K562 (cell line): ENCODE data around the gene NAV2. TPM values are rescaled to one million over a fixed set of nuclear protein-coding genes. Genes with fewer than 3 reads are reported as not detected.

Source experiments
- CEBPZ ChIP-seq: fragments of 150-350 bp; IDR thresholded peaks from 2 replicates; pipeline ENCODE4 v1.6.1; 2014; ENCODE audit warnings: low read depth, mild to moderate bottlenecking, low read length, borderline replicate concordance
- CTBP1 ChIP-seq: fragments of 450-650 bp; IDR thresholded peaks from 2 replicates; pipeline ENCODE4 v1.6.1; 2016; ENCODE audit warnings: borderline replicate concordance
- MAX ChIP-seq: sonication (generic); formaldehyde crosslinking; IDR thresholded peaks from 2 replicates; pipeline ENCODE4 v1.9.0; 2022; ENCODE audit warnings: mild to moderate bottlenecking, missing genetic modification reagents
- NCOA1 ChIP-seq: fragments of 450-650 bp; IDR thresholded peaks from 2 replicates; pipeline ENCODE4 v1.6.1; 2016; ENCODE audit warnings: low read depth
- OTX1 ChIP-seq: fragments of 450-650 bp; formaldehyde crosslinking; IDR thresholded peaks from 2 replicates; pipeline ENCODE4 v1.4.0; 2022; ENCODE audit warnings: mild to moderate bottlenecking
- ZNF12 ChIP-seq: sonication (generic); formaldehyde crosslinking; IDR thresholded peaks from 2 replicates; pipeline ENCODE4 v1.4.0; 2020; ENCODE audit warnings: mild to moderate bottlenecking, missing genetic modification reagents
- ZNF239 ChIP-seq: fragments of 250-450 bp; sonication (Bioruptor Pico); IDR thresholded peaks from 2 replicates; pipeline ENCODE4 v1.4.0; 2020; ENCODE audit warnings: mild to moderate bottlenecking
- polyA plus RNA-seq, 8 experiments: library from polyadenylated mRNA; depleted of rRNA in 4 of 8; stranded (reverse) in 5 of 8; unstranded in 3 of 8; fragments of >200 nt; fragmentation: Nextera tagmentation in 2 of 8; fragmentation: Illumina TruSeq in 1 of 8; extraction: Ambion mirVana in 2 of 8; extraction: Trizol in 1 of 8; gene quantifications; 2 replicates each; pipeline versions ENCODE4 v1.2.1 to v1.2.3, GENCODE V29; 2011 to 2014; ENCODE audit warnings: inconsistent platforms in 1 of 8, missing spikeins in 1 of 8
- total RNA-seq, 7 experiments: library from RNA; depleted of rRNA in 6 of 7; stranded (reverse); fragments of >200 nt in 6 of 7; fragmentation: Illumina TruSeq in 2 of 7; extraction: Trizol in 2 of 7; gene quantifications; 2 replicates each; pipeline versions ENCODE4 v1.2.1 to v1.2.3, GENCODE V29; 2011 to 2021; ENCODE audit warnings: low replicate concordance in 1 of 7
- TF ChIP-seq, protein P1 (sequence below), 3 experiments: fragments of 200-800 bp in 1 of 3; fragments of 250-450 bp in 1 of 3; fragments of 450-650 bp in 1 of 3; sonication (Bioruptor Pico) in 1 of 3; sonication (Bioruptor generic) in 1 of 3; formaldehyde crosslinking in 1 of 3; IDR thresholded peaks; 2 replicates each; pipeline versions ENCODE4 v1.6.1 to v1.8.0; 2016 to 2022; ENCODE audit warnings: mild to moderate bottlenecking in 2 of 3, missing genetic modification characterization in 2 of 3, missing compliant biosample characterization in 1 of 3, moderate library complexity in 1 of 3

NAV2 gene
- total and polyA plus RNA-seq, 9 of the 15 experiments (the other 6 are each of a cell fraction or from before 2014, with no cell fraction given) = 0.03 to 0.35 (median 0.05) TPM

GRCh38 chr11:20003351-20003750, 290.7 kb downstream of the NAV2 start (continued):
- TF ChIP-seq OTX1 (CRISPR knock-in tag) (no peak), ZNF239 (no peak), MAX (CRISPR knock-in tag) (no peak), NCOA1 (no peak), CTBP1 (no peak), ZNF12 (no peak), CEBPZ (no peak)
- TF ChIP-seq, protein P1, sequence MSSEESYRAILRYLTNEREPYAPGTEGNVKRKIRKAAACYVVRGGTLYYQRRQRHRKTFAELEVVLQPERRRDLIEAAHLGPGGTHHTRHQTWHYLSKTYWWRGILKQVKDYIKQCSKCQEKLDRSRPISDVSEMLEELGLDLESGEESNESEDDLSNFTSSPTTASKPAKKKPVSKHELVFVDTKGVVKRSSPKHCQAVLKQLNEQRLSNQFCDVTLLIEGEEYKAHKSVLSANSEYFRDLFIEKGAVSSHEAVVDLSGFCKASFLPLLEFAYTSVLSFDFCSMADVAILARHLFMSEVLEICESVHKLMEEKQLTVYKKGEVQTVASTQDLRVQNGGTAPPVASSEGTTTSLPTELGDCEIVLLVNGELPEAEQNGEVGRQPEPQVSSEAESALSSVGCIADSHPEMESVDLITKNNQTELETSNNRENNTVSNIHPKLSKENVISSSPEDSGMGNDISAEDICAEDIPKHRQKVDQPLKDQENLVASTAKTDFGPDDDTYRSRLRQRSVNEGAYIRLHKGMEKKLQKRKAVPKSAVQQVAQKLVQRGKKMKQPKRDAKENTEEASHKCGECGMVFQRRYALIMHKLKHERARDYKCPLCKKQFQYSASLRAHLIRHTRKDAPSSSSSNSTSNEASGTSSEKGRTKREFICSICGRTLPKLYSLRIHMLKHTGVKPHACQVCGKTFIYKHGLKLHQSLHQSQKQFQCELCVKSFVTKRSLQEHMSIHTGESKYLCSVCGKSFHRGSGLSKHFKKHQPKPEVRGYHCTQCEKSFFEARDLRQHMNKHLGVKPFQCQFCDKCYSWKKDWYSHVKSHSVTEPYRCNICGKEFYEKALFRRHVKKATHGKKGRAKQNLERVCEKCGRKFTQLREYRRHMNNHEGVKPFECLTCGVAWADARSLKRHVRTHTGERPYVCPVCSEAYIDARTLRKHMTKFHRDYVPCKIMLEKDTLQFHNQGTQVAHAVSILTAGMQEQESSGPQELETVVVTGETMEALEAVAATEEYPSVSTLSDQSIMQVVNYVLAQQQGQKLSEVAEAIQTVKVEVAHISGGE (CRISPR knock-in tag; IDR thresholded peaks at IDR 0.05) = no peak
